IMR-90 (cell line): ENCODE results near the gene ZBTB11. TPM values are rescaled to one million over a fixed set of nuclear protein-coding genes. Genes with fewer than 3 reads are reported as not detected.

Experiments used
- ATAC-seq: fragments of 200-7000 bp; cut with Tn5 transposase; 2 replicates; pipeline ENCODE4 v1.9.1; 2020; ENCODE audit warnings: low read depth, mild to moderate bottlenecking, moderate library complexity
- BruUV-seq: library from RNA; stranded (reverse); fragments of 400-500 nt; replicated peaks from 2 replicates; lab custom pipeline; 2021; lab: Mats Ljungman, UMichigan
- CTCF ChIA-PET: fragments of 300-600 bp; formaldehyde crosslinking; extraction: SDS; loops from one replicate; lab custom pipeline; 2021; ENCODE audit warnings: antibody characterized with exemption; lab: Yijun Ruan, JAX
- POLR2A ChIA-PET: fragments of 300-600 bp; sonication (Branson Sonifier 250); formaldehyde crosslinking; loops from one replicate; lab custom pipeline; 2022; ENCODE audit warnings: antibody characterized with exemption; ENCODE audit not compliant: unreplicated experiment; lab: Charles Lee
- DNase-seq: peaks from one replicate; pipeline ENCODE4 v3.0.0; 2013
- H2AFZ ChIP-seq: replicated peaks from 2 replicates; pipeline ENCODE3; 2013; ENCODE audit warnings: low read length, mild to moderate bottlenecking; ENCODE audit not compliant: poor library complexity
- H2AK5ac ChIP-seq: 2 replicates; pipeline ENCODE4 v1.6.1; 2013; ENCODE audit warnings: low read depth, low read length, inconsistent platforms
- H2AK9ac ChIP-seq: replicated peaks from 2 replicates; pipeline ENCODE3; 2013; ENCODE audit warnings: mild to moderate bottlenecking, low read depth, low read length, moderate library complexity; ENCODE audit not compliant: poor library complexity
- H2BK120ac ChIP-seq: 2 replicates; pipeline ENCODE4 v1.6.1; 2013; ENCODE audit warnings: low read depth, low read length, inconsistent platforms
- H2BK15ac ChIP-seq: 3 replicates; pipeline ENCODE4 v1.6.1; 2013; ENCODE audit warnings: low read depth, low read length, inconsistent platforms
- H2BK20ac ChIP-seq: 2 replicates; pipeline ENCODE4 v1.6.1; 2013; ENCODE audit warnings: low read depth, mild to moderate bottlenecking, inconsistent platforms, low read length, moderate library complexity
- H2BK5ac ChIP-seq: 2 replicates; pipeline ENCODE4 v1.6.1; 2013; ENCODE audit warnings: mild to moderate bottlenecking, low read depth, low read length, inconsistent platforms; ENCODE audit not compliant: poor library complexity, severe bottlenecking
- H3K14ac ChIP-seq: replicated peaks from 2 replicates; pipeline ENCODE4 v1.6.1; 2013; ENCODE audit warnings: low read depth, low read length, inconsistent platforms
- H3K18ac ChIP-seq: 2 replicates; pipeline ENCODE4 v1.6.1; 2013; ENCODE audit warnings: low read depth, low read length, control low read depth
- H3K23ac ChIP-seq: 2 replicates; pipeline ENCODE4 v1.6.1; 2013; ENCODE audit warnings: low read depth, low read length, inconsistent platforms
- H3K27ac ChIP-seq: 2 replicates; pipeline ENCODE4 v1.5.1; 2013; ENCODE audit warnings: mild to moderate bottlenecking, control low read depth, low read length; ENCODE audit not compliant: insufficient read depth
- H3K27me3 ChIP-seq: 2 replicates; pipeline ENCODE4 v1.6.1; 2013; ENCODE audit warnings: low read length; ENCODE audit not compliant: control insufficient read depth, insufficient read depth
- H3K36me3 ChIP-seq: 2 replicates; pipeline ENCODE4 v1.6.1; 2013; ENCODE audit warnings: low read length, mixed read lengths; ENCODE audit not compliant: control insufficient read depth, insufficient read depth
- H3K4ac ChIP-seq: 2 replicates; pipeline ENCODE4 v1.6.1; 2013; ENCODE audit warnings: low read depth, low read length, inconsistent platforms
- H3K4me1 ChIP-seq: 2 replicates; pipeline ENCODE4 v1.6.1; 2013; ENCODE audit warnings: low read length, mixed read lengths; ENCODE audit not compliant: control insufficient read depth, insufficient read depth
- H3K4me2 ChIP-seq: 2 replicates; pipeline ENCODE4 v1.6.1; 2013; ENCODE audit warnings: low read depth, mild to moderate bottlenecking, control low read depth, low read length, moderate library complexity
- H3K4me3 ChIP-seq: 2 replicates; pipeline ENCODE4 v1.5.1; 2013; ENCODE audit warnings: low read depth, mild to moderate bottlenecking, control low read depth, low read length, moderate library complexity; ENCODE audit not compliant: insufficient read depth
- H3K56ac ChIP-seq: 2 replicates; pipeline ENCODE4 v1.6.1; 2013; ENCODE audit warnings: low read length, inconsistent platforms; ENCODE audit not compliant: insufficient read depth; ENCODE audit errors: extremely low read depth
- H3K79me1 ChIP-seq, 2 experiments: 2 replicates each; pipeline ENCODE4 v1.6.1; 2013; ENCODE audit warnings: low read length in 2 of 2, inconsistent platforms in 1 of 2, low read depth in 1 of 2
- H3K9ac ChIP-seq: 2 replicates; pipeline ENCODE4 v1.6.1; 2013; ENCODE audit warnings: low read depth, low read length, control low read depth
- H3K9me1 ChIP-seq: 2 replicates; pipeline ENCODE4 v1.6.1; 2013; ENCODE audit warnings: low read length, inconsistent platforms; ENCODE audit not compliant: insufficient read depth
- H3K9me3 ChIP-seq: 2 replicates; pipeline ENCODE4 v1.6.1; 2013; ENCODE audit warnings: low read length; ENCODE audit not compliant: control insufficient read depth, insufficient read depth
- H4K20me1 ChIP-seq: 2 replicates; pipeline ENCODE4 v1.6.1; 2013; ENCODE audit warnings: low read length, inconsistent platforms; ENCODE audit not compliant: insufficient read depth
- H4K5ac ChIP-seq: 2 replicates; pipeline ENCODE4 v1.6.1; 2013; ENCODE audit warnings: mild to moderate bottlenecking, low read depth, low read length, control low read depth
- H4K8ac ChIP-seq, 2 experiments: 2 replicates each; pipeline ENCODE4 v1.6.1; 2013; ENCODE audit warnings: low read depth in 2 of 2, low read length in 2 of 2, control low read depth in 1 of 2, inconsistent platforms in 1 of 2
- H4K91ac ChIP-seq: 2 replicates; pipeline ENCODE4 v1.6.1; 2013; ENCODE audit warnings: low read depth, low read length, inconsistent platforms; ENCODE audit not compliant: insufficient read depth
- MAFK ChIP-seq: IDR thresholded peaks from 2 replicates; pipeline ENCODE4 v1.6.1; 2012; ENCODE audit warnings: low read depth, low read length, improper control_type of control experiment
- RCOR1 ChIP-seq: IDR thresholded peaks from 2 replicates; pipeline ENCODE4 v1.6.1; 2012; ENCODE audit warnings: mild to moderate bottlenecking, low read length, improper control_type of control experiment; ENCODE audit not compliant: insufficient replicate concordance
- WGBS, 2 experiments: methylation state at CpG; one replicate each; pipeline versions ENCODE4 v1.1.5 to v1.1.7; 2013; ENCODE audit warnings: missing lambda C conversion rate in 2 of 2; ENCODE audit not compliant: insufficient read length in 1 of 2; ENCODE audit errors: extremely low coverage in 2 of 2; 5-methylcytosine and 5-hydroxymethylcytosine counted together
- dilution Hi-C: fragments of 300-500 bp; cut with HindIII; formaldehyde crosslinking; loops from one replicate; pipeline ENCODE4 v1.14.3; 2018; ENCODE audit warnings: low sequenced_read_pairs; ENCODE audit not compliant: unreplicated experiment
- in situ Hi-C: fragments of 300-500 bp; cut with MboI; formaldehyde crosslinking; loops from 3 replicates; pipeline ENCODE4 v1.14.3; 2019; ENCODE audit warnings: low sequenced_read_pairs, inconsistent platforms, mixed read lengths
- intact Hi-C: fragments of 100-400 bp; cut with micrococcal nuclease; formaldehyde crosslinking; loops from 2 replicates; pipeline ENCODE4 v1.10.0; 2022
- polyA plus RNA-seq, 3 experiments: library from polyadenylated mRNA; depleted of rRNA; stranded (reverse); fragments of >200 nt; gene quantifications; 2 replicates each; pipeline ENCODE4 v1.2.3, GENCODE V29; 2012; ENCODE audit warnings: low replicate concordance in 1 of 3
- total RNA-seq: library from RNA; depleted of rRNA; stranded (reverse); fragments of >200 nt; gene quantifications from 2 replicates; pipeline ENCODE4 v1.2.3, GENCODE V29; 2012

ZBTB11 gene
- total and polyA plus RNA-seq, 2 of the 4 experiments (the other 2 are of a cell fraction): 6.0 to 17.2 TPM

DNA sequence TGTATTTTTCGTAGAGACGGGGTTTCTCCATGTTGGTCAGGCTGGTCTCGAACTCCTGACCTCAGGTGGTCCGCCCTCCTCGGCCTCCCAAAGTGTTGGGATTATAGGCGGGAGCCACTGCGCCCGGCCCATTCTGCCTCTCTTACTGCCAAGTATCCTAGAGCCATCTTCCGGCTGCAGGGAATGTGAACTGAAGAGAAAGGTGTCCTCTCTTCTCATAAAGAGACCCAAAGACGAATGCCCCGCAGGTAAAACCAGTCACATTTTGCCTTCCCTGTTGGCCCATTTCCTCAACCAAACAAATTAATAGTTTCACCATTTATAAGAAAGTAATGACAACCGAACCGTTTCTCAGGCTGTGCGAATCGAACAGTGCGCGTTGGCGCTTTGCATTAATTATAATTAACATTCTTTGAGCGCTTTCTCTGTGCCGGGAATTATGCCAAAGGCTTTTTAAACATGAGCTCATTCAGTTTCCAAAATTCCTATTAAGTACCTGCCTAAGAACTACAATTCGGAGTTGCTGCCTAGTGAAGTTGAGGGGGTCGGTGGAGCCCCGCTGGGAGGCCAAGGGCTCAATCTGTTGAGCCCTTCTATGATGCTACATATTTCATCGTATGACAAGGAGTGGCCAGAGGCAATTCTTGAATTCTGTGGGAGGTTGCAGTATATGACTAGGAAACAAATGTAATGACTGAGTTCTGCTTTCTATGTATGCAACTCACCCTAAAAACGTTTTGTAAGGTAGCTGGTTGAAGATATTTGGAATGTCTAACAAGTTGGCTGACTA is 10.4 kb upstream of the ZBTB11 start:
- H2AK5ac ChIP-seq: peak overlapping the region; percentile 35; the same call in 1 of the 2 replicates
- no peak overlapping the region; the same call in 1 of the 2 replicates for H3K56ac ChIP-seq
- intact Hi-C loops (no loop called here), in situ Hi-C loops (no loop called here), dilution Hi-C loops (no loop called here)
- H3K4me2 ChIP-seq: peak overlapping the region; percentile 49
- ATAC-seq (no peak), DNase-seq (no peak)
- H2BK120ac ChIP-seq: peak overlapping the region; percentile 58
- H2BK20ac ChIP-seq: no peak overlapping the region
- H3K27me3 ChIP-seq: no peaks in the 10 kb centered on the region
- H2BK5ac ChIP-seq: peak overlapping the region; percentile 36
- H3K4me1 ChIP-seq: peaks cover 5% of the 10 kb centered on the region
- H3K79me1 ChIP-seq: peaks cover 0 to 25% of the 10 kb centered on the region in 2 experiments; a peak in 2 of 4 replicates
- H3K27ac ChIP-seq: peak overlapping the region; percentile 47
- peaks cover 15% of the 10 kb centered on the region for H3K36me3 ChIP-seq
- peak overlapping the region; percentile 83 for H2AFZ ChIP-seq
- CTCF ChIA-PET: interaction anchor here (0.8 kb wide), 1 partner anchor 11 kb away, joined by 4 read pairs; no protein-coding TSS in a partner anchor
- peak overlapping the region; percentile 33 for H4K5ac ChIP-seq
- H3K14ac ChIP-seq: no peak overlapping the region; the same call in 1 of the 2 replicates
- POLR2A ChIA-PET: interaction anchor here (0.5 to 0.6 kb wide), 2 partner anchors 10 to 1292 kb away, joined by 3 to 5 read pairs; partner anchors contain the start of gene ZBTB11
- TF ChIP-seq MAFK: no peak
- TF ChIP-seq RCOR1: peak; percentile 8
- peak overlapping the region; percentile 17 for H3K4me3 ChIP-seq
- H3K9ac ChIP-seq: no peak overlapping the region
- peak overlapping the region; percentile 61; the same call in 1 of the 3 replicates for H2BK15ac ChIP-seq
- peak overlapping the region; percentile 15 for H4K91ac ChIP-seq
- no peak overlapping the region for H3K23ac ChIP-seq
- H4K8ac ChIP-seq: peak overlapping the region; percentile 76 to 86; a peak in 3 of 4 replicates
- peak overlapping the region; percentile 65 for H3K4ac ChIP-seq
- TSS peak; percentile 42 for BruUV-seq
- no peaks in the 10 kb centered on the region for H3K9me3 ChIP-seq
- peaks cover 3% of the 10 kb centered on the region; the same call in 1 of the 2 replicates for H3K9me1 ChIP-seq
- H2AK9ac ChIP-seq: peak overlapping the region; percentile 83
- peaks cover 28% of the 10 kb centered on the region for H4K20me1 ChIP-seq
- WGBS, 2 experiments: 59% methylated on average over 5 of the region's 25 CpGs; no CpG with 5 or more reads in 1 of the 2 experiments
- H3K18ac ChIP-seq: no peak overlapping the region; the same call in 1 of the 2 replicates
